GM15510 (cell line): ENCODE data around the gene AK8.

Source experiments
- POLR2A ChIP-seq: IDR thresholded peaks from 3 replicates; pipeline ENCODE4 v1.6.1; 2011; ENCODE audit warnings: borderline replicate concordance; ENCODE audit not compliant: insufficient read length; ENCODE audit errors: extremely low read depth

Gene AK8

DNA sequence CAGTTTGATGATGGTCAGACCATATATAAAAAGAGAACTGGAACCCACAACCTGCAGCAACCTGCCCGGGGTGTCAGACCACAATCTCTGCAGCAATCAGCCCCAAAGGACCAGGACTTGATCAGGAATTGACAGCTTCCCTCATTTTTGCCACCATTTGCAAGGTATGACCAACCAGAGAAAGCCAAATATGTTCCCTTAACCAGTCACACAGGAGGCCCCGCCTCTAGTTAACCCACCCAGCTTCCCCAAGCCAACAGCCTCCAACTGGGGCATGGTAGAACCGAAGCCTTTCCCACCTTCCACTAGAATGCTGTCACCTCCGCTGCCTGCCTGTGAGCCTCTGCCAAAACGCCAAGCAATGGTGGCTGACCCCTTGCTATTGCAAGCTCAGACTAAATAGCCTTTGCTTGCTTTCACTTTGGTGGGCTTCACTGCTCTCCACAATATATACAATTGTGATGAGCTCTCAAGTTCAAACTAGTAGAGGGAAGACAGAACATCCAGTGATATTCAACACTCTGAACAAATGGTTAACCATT lies 86.3 kb downstream of the AK8 start:
- TF ChIP-seq POLR2A: no peak

DNA sequence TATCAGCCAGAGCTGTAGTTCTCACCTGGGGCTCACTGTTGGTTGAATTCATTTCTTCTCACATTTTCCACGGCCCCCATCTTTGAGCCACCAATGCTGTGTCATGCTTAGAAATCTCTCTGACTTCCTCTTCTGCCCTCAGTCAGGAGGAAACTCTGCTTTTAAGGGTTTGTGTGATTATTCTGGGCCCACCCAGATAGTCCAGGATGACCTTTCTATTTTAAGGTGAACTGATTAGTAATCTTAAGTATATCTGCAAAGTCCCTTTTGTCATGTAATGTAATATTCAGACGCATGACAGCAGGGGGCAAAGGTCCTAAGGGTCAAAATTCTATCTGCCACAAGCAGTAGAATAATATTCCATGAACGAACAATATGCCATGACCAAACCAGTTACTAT lies 88.4 kb downstream of the AK8 start:
- no peak for TF ChIP-seq POLR2A

GRCh38 chr9:132788378-132788777 lies 89.7 kb downstream of the AK8 start:
- TF ChIP-seq POLR2A: no peak

DNA sequence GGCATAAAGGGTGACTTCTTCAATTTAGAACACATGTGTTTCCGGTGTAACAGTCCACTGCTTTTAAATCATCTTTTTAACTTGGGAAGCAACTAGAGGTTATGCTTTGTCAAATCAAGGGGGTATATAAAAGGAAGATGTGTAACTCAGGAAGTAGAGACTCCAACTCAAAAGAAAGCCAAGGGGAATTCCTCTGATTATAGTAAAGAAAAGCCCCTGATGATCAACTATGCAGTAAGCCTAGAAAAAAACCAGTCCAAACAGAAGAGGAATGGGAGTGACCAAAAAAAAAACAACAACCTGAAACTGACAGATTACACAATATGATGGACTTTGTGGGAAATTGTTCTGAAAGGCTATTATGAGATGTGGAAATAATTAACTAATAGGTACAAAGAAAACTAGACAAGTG lies 90.3 kb downstream of the AK8 start:
- no peak for TF ChIP-seq POLR2A

DNA sequence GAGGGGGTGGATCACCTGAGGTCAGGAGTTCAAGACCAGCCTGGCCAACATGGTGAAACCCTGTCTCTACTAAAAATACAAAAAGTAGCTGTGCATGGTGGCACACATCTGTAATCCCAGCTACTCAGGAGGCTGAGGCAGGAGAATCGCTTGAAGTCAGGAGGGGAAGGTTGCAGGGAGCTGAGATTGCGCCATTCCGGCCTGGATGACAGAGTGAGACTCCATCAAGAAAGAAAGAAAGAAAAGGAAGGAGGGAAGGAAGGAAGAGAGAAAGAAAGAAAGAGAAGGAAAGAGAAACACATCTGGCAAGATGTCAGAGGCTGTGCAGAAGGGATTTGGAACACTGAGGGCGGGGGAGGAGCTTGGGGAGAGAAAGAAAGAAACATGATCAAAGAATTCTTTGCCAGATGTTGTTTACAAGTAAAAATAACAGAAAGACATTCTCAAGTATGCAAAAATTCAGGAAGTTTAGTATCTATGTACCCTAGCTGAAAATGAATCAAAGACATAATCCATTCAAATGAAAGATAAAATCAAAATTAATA lies 93.7 kb downstream of the AK8 start:
- TF ChIP-seq POLR2A: no peak

DNA sequence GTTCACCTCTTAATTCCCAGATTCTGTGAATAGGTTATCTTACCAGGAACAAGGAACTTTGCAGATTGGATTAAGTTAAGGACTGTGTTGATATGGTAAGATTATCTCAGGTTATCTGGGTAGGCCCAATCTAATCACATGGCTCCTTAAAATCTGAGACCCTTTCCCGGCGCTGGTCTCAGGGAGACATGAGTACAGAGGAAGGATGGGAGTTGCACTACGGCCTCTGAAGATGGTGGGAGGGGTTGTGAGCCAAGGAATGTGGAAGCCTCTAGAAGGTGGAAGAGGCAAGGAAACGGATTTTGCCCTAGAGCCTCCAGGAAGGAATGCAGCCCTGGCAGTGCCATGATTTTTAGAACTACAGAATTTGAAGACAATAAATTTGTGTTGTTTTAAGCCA lies 95.1 kb downstream of the AK8 start:
- no peak for TF ChIP-seq POLR2A

DNA sequence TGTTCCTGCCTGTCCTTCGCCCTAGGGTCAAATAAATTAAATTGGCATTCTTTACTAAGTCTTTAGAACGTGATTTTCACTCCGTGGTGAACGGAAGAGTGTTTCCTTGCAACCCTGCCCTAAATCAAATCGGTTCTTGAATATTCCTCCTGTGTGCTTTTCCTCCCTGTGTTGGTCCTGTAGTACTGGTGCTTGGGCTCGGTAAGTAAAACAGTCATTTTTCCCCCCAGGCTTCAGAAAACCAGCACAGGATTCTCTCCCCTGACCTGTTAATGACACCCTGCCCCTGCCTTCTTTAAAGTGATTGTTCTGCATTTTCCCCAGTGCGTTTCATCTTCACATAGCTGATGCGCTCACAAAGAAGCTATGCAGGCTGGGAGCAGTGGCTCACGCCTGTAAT lies 96.0 kb downstream of the AK8 start:
- no peak for TF ChIP-seq POLR2A

- no peak for TF ChIP-seq POLR2A
These were observed 97.7 kb downstream of the AK8 start for GRCh38 chr9:132780230-132781007.

- no peak for TF ChIP-seq POLR2A
These were observed 101.2 kb downstream of the AK8 start for GRCh38 chr9:132776891-132777290.

GRCh38 chr9:132776268-132776667 lies 101.8 kb downstream of the AK8 start:
- no peak for TF ChIP-seq POLR2A

DNA sequence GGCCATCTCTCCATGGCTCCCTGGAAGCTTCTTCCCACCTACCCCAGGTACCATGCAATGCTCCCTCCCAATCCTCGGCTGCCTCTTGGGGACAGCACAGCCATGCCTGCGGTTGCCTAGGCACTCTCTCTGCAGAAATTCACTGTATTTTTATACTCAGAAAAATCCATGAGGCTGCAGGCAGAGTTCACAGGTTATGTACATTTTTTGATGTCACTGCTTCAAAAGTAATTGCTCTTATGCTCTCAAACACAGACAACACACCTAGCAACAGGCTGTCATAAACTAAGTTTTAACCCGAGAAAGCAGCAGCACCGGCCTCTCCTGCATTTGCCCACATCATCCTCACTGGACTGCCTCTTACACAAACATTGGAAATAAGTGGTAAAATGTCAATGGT lies 102.4 kb downstream of the AK8 start:
- TF ChIP-seq POLR2A: no peak

DNA sequence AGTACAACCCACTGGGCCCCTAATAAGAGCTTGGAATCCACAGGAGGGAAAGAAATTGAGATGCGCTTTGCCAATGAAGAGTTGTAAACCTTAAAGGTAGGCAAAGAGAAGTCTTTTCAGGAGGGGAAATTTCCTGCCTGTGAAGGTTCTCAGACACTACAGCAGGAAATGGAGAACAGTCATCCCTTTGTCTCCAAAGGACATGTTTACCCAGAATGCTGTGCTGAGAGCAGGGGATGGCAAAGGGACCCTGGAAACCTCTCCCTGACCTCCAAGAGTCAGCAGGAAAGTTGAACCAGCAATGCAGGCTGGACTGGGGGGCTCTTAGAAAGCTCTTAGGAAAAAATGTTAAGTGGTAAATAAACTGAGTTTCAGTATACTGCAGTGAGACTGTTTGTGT lies 103.2 kb downstream of the AK8 start:
- no peak for TF ChIP-seq POLR2A

DNA sequence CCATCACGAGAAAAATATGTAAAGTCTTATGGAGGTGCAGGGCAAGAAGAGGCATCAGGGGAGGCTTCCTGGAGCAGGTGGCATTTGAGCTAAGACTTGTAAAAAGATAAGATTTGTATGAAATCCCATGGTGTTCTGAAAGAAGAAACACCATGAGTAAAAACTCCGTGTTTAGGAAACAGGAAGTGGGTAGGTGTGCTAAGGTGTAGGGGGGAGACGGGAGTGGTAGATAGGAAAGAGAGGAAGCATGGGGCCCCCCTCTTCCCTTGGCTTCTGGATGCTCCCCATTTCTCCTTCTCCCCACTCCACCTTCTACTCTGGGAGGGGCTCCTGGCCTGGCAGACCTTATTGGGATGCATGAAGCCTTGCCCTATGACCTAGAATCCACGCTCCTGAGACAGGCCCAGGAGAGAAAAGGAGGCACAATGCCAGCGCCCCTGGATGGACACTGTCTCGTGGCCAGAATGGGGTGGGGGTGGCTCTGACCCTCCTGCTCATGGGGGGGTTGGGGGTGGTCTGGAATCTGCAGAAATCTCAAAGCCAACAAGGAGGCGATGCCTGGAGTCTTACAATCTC lies 104.2 kb downstream of the AK8 start:
- no peak for TF ChIP-seq POLR2A

DNA sequence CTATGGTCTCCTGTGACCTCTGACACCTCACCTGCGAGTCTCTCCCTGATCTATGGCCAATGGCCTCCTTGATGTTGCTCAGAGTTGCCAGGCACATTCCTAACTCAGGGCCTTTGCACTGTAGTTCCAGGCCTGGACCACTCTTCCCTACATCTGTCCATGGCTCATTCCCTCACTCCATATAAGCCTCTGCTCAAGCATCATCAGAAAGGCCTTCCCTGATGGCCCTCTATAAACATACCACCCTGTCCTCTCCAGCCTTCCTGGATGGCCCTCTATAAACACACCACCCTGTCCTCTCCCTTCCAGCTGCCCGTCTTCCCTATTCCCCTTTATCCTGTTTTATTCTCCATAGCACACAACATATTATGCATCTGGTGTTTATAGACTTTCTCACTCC lies 105.0 kb downstream of the AK8 start:
- TF ChIP-seq POLR2A: no peak

DNA sequence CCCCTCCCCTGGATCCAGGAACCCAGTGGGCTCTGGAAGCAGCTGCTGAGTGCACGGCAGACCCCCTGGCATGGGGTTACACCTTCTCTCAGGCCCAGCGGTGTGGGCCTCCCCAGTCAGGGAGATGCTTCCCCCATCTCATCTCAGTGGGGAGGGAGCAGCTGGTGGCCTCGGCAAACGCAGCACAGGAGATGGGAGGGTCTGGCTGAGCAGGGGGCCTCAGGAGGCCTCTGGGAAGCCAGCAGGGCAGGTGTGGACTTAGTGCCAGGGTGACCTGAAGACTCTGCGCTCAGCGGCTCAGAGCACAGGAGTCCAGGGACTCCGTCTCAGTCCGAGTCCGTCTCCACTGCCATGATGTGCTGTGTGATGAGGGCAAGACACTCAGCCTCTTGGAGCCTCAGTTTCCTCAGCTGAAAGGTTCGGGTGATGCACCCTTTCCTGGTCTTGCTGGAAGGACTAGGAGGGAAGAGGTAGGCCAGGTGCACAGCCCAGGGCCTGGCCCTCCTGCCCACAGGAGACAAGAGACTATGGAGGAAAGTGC lies 107.2 kb downstream of the AK8 start:
- TF ChIP-seq POLR2A: no peak
